Measurements from ENCODE around the gene AQP9. TPM values are rescaled to one million over a fixed set of nuclear protein-coding genes. Genes with fewer than 3 reads are reported as not detected.

AQP9 gene
- total RNA-seq, 4 donors from 2014 or later = 1.8 to 3.9 TPM; not detected in 2

GRCh38 chr15:58154769-58155168 lies 16.6 kb downstream of the AQP9 start:
- Histone ChIP-seq H3K27ac (no peak overlapping the region), H3K9me3 (no peaks in the 10 kb centered on the region), H3K27me3 (no peaks in the 10 kb centered on the region), H3K4me3 (no peak overlapping the region), H3K4me1 (no peaks in the 10 kb centered on the region), H3K36me3 (no peaks in the 10 kb centered on the region)
- TF ChIP-seq EP300 (IDR thresholded peaks at IDR 0.05) = no peak
- no peak for TF ChIP-seq POLR2A (IDR thresholded peaks at IDR 0.05)
- no peak for TF ChIP-seq CTCF (IDR thresholded peaks at IDR 0.05)
- no peak for DNase-seq (ENCODE audit: low spot score in 2 of 2)
- 94 to 96% methylated on average over 2 of the region's 2 CpGs for WGBS, 2 donors

- H3K9me3 ChIP-seq = no peaks in the 10 kb centered on the region
- H3K4me1 ChIP-seq = no peaks in the 10 kb centered on the region
- DNase-seq (ENCODE audit: low spot score in 2 of 2) = no peak
- H3K4me3 ChIP-seq = no peak overlapping the region
- no peak overlapping the region for H3K27ac ChIP-seq
- TF ChIP-seq POLR2A (IDR thresholded peaks at IDR 0.05) (no peak), CTCF (IDR thresholded peaks at IDR 0.05) (no peak), EP300 (IDR thresholded peaks at IDR 0.05) (no peak)
- peaks cover 0 to 7% of the 10 kb centered on the region in 2 donors for H3K27me3 ChIP-seq
- H3K36me3 ChIP-seq = no peaks in the 10 kb centered on the region
- WGBS, 2 donors = 66 to 72% methylated on average over 6 of the region's 6 CpGs
These were observed 21.7 kb downstream of the AQP9 start for GRCh38 chr15:58159827-58160386.

GRCh38 chr15:58161436-58161930 lies 23.3 kb downstream of the AQP9 start:
- Histone ChIP-seq H3K9me3 (no peaks in the 10 kb centered on the region), H3K4me3 (no peak overlapping the region), H3K4me1 (no peaks in the 10 kb centered on the region), H3K27ac (no peak overlapping the region), H3K36me3 (no peaks in the 10 kb centered on the region), H3K27me3 (peaks cover 0 to 7% of the 10 kb centered on the region in 2 donors)
- no peak for TF ChIP-seq EP300 (IDR thresholded peaks at IDR 0.05)
- TF ChIP-seq CTCF (IDR thresholded peaks at IDR 0.05) = no peak
- TF ChIP-seq POLR2A (IDR thresholded peaks at IDR 0.05) = no peak
- DNase-seq (ENCODE audit: low spot score in 2 of 2) = no peak
- 65 to 72% methylated on average over 1 of the region's 1 CpG for WGBS, 2 donors

DNA sequence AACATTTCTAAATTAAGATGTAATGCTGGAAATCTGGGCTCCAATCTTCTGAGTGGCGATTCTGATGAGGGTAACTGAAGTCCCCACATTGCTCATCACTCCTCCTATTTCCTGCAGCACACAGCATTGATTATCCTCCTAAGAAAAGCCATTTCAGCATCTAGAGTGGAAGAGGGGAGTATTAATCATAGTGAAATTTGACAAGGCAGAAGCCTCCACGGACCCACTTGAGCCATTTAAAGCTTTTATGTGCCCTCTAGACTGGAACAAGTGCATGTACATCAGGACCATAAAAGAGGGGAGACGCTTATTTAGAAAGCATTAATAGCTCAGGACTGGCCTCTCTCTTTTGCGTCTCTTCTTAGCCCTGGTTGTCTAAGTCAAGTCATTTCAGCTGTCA lies 25.8 kb downstream of the AQP9 start:
- Histone ChIP-seq H3K27ac (no peak overlapping the region), H3K36me3 (no peaks in the 10 kb centered on the region), H3K4me3 (no peak overlapping the region), H3K9me3 (no peaks in the 10 kb centered on the region), H3K4me1 (no peaks in the 10 kb centered on the region), H3K27me3 (peaks cover 0 to 9% of the 10 kb centered on the region in 2 donors)
- TF ChIP-seq EP300 (IDR thresholded peaks at IDR 0.05) (no peak), CTCF (IDR thresholded peaks at IDR 0.05) (no peak), POLR2A (IDR thresholded peaks at IDR 0.05) (no peak)
- WGBS, 2 donors = 68 to 71% methylated on average over 4 of the region's 4 CpGs
- no peak for DNase-seq (ENCODE audit: low spot score in 2 of 2)

DNA sequence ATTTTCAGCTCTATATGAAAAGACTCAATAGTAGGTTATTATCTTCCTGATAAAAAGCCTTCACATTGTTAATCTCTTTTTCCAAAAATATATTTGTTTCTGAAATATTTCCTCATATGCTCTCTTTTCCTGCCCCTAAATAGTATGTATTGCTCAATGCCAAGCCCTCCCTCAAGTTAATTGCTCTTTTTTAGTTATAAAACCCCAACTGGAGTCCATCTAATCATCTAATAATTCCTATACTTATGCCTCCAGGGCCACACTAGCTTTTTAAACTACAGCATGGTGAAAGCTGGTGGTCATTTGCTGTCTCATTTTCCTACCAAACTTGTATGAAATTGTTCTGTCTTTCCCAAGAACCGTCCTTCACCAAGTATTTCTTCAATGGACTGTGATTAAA lies 26.7 kb downstream of the AQP9 start:
- TF ChIP-seq CTCF (IDR thresholded peaks at IDR 0.05) (no peak), POLR2A (IDR thresholded peaks at IDR 0.05) (no peak), EP300 (IDR thresholded peaks at IDR 0.05) (no peak)
- Histone ChIP-seq H3K4me1 (no peaks in the 10 kb centered on the region), H3K27ac (no peak overlapping the region), H3K4me3 (no peak overlapping the region), H3K9me3 (no peaks in the 10 kb centered on the region), H3K36me3 (no peaks in the 10 kb centered on the region), H3K27me3 (peaks cover 0 to 9% of the 10 kb centered on the region in 2 donors)
- 89 to 91% methylated on average over 1 of the region's 1 CpG for WGBS, 2 donors
- DNase-seq (ENCODE audit: low spot score in 2 of 2) = no peak

Data from tibial nerve (tissue), 4 donors.